CD14-positive monocyte (primary cell): ENCODE measurements around the gene DDR1. TPM values are rescaled to one million over a fixed set of nuclear protein-coding genes. Genes with fewer than 3 reads are reported as not detected.

Source experiments
- DNase-seq, 3 donors: peaks; one replicate each; pipeline ENCODE4 v3.0.0-alpha.2; 2011 to 2022
- H2AFZ ChIP-seq: 2 replicates; pipeline ENCODE4 v1.6.0; 2012; ENCODE audit warnings: mild to moderate bottlenecking, low read depth, low read length, inconsistent platforms; ENCODE audit not compliant: insufficient read depth, poor library complexity, severe bottlenecking
- H3K27ac ChIP-seq, 2 donors: 1 replicate in 1 of 2; 2 replicates in 1 of 2; pipeline ENCODE4 v1.5.1; 2012 to 2013; ENCODE audit warnings: low read length in 2 of 2, control low read depth in 1 of 2, inconsistent platforms in 1 of 2, low read depth in 1 of 2, mild to moderate bottlenecking in 1 of 2
- H3K27me3 ChIP-seq, 2 donors: one replicate each; pipeline versions ENCODE4 v1.6.0 to v1.6.1; 2011 to 2013; ENCODE audit warnings: low read length in 2 of 2; ENCODE audit not compliant: control insufficient read depth in 2 of 2, insufficient read depth in 2 of 2
- H3K36me3 ChIP-seq, 2 donors: replicated peaks in 1 of 2; 1 replicate in 1 of 2; 2 replicates in 1 of 2; pipeline versions ENCODE4 v1.5.1 to v1.6.1; 2012 to 2013; ENCODE audit warnings: low read length in 2 of 2, control low read depth in 1 of 2, inconsistent platforms in 1 of 2, mild to moderate bottlenecking in 1 of 2; ENCODE audit not compliant: insufficient read depth in 2 of 2, control insufficient read depth in 1 of 2
- H3K4me1 ChIP-seq, 2 donors: 1 replicate in 1 of 2; 2 replicates in 1 of 2; pipeline versions ENCODE4 v1.5.1 to v1.6.1; 2012 to 2013; ENCODE audit warnings: low read length in 2 of 2, control low read depth in 1 of 2, inconsistent platforms in 1 of 2, mild to moderate bottlenecking in 1 of 2, moderate library complexity in 1 of 2; ENCODE audit not compliant: insufficient read depth in 2 of 2, control insufficient read depth in 1 of 2
- H3K4me2 ChIP-seq: replicated peaks from 2 replicates; pipeline ENCODE3; 2012; ENCODE audit warnings: low read length, moderate library complexity, mild to moderate bottlenecking; ENCODE audit not compliant: poor library complexity, severe bottlenecking; ENCODE audit errors: extremely low read depth
- H3K4me3 ChIP-seq, 3 experiments: fragments of 200-600 bp in 1 of 3; sonication (generic) in 1 of 3; replicated peaks in 1 of 3; 1 replicate in 2 of 3; 2 replicates in 1 of 3; pipeline ENCODE4 v1.5.1; 2011 to 2013; ENCODE audit warnings: low read length in 3 of 3, mild to moderate bottlenecking in 3 of 3, control low read depth in 2 of 3, low read depth in 2 of 3, inconsistent platforms in 1 of 3, moderate library complexity in 1 of 3
- H3K79me2 ChIP-seq: 2 replicates; pipeline ENCODE4 v1.6.0; 2012; ENCODE audit warnings: mild to moderate bottlenecking, control low read depth, inconsistent platforms, low read length, moderate library complexity; ENCODE audit not compliant: insufficient read depth
- H3K9ac ChIP-seq: 2 replicates; pipeline ENCODE4 v1.6.0; 2017; ENCODE audit warnings: low read length, mild to moderate bottlenecking; ENCODE audit not compliant: insufficient read depth, poor library complexity, severe bottlenecking
- H3K9me3 ChIP-seq, 2 donors: replicated peaks in 1 of 2; 1 replicate in 1 of 2; 2 replicates in 1 of 2; pipeline versions ENCODE4 v1.5.1 to v1.6.1; 2012 to 2013; ENCODE audit warnings: low read length in 2 of 2, control low read depth in 1 of 2; ENCODE audit not compliant: control insufficient read depth in 1 of 2, insufficient read depth in 1 of 2
- H4K20me1 ChIP-seq: 2 replicates; pipeline ENCODE4 v1.6.0; 2012; ENCODE audit warnings: mild to moderate bottlenecking, low read length, control low read depth, moderate library complexity; ENCODE audit not compliant: insufficient read depth
- H3K27ac Mint-ChIP-seq, 7 donors: one replicate each; pipeline ENCODE4 v1.8.0; 2020; ENCODE audit warnings: mild to moderate bottlenecking in 7 of 7, mixed read lengths in 7 of 7, moderate library complexity in 6 of 7, inconsistent platforms in 2 of 7
- H3K27me3 Mint-ChIP-seq, 3 donors: one replicate each; pipeline ENCODE4 v1.8.0; 2021 to 2022; ENCODE audit warnings: low read depth in 3 of 3, mild to moderate bottlenecking in 3 of 3, mixed read lengths in 3 of 3, moderate library complexity in 3 of 3, inconsistent platforms in 1 of 3
- H3K36me3 Mint-ChIP-seq, 2 donors: one replicate each; pipeline ENCODE4 v1.8.0; 2020; ENCODE audit warnings: mixed read lengths in 2 of 2, inconsistent platforms in 1 of 2, mild to moderate bottlenecking in 1 of 2
- H3K4me1 Mint-ChIP-seq: one replicate; pipeline ENCODE4 v1.8.0; 2020; ENCODE audit warnings: mild to moderate bottlenecking, mixed read lengths
- H3K4me3 Mint-ChIP-seq, 2 donors: one replicate each; pipeline ENCODE4 v1.8.0; 2020; ENCODE audit warnings: mild to moderate bottlenecking in 2 of 2, mixed read lengths in 2 of 2, moderate library complexity in 1 of 2
- H3K9me3 Mint-ChIP-seq, 7 donors: one replicate each; pipeline ENCODE4 v1.8.0; 2020 to 2022; ENCODE audit warnings: mixed read lengths in 7 of 7, mild to moderate bottlenecking in 6 of 7, moderate library complexity in 6 of 7, inconsistent platforms in 2 of 7
- CTCF ChIP-seq: fragments of 200-600 bp; IDR thresholded peaks from one replicate; pipeline ENCODE4 v1.8.0; 2022; ENCODE audit warnings: antibody characterized with exemption, mild to moderate bottlenecking
- WGBS: methylation state at CpG from one replicate; pipeline ENCODE4 v1.1.5; 2013; ENCODE audit warnings: missing lambda C conversion rate; ENCODE audit not compliant: insufficient coverage; 5-methylcytosine and 5-hydroxymethylcytosine counted together
- intact Hi-C, 2 donors: fragments of 100-400 bp; cut with micrococcal nuclease; formaldehyde crosslinking; loops; one replicate each; pipeline versions ENCODE4 v1.15.0 to v1.15.1; 2023
- polyA plus RNA-seq, 3 donors: library from polyadenylated mRNA; depleted of rRNA in 1 of 3; unstranded in 2 of 3; stranded (reverse) in 1 of 3; fragments of 300-500 nt in 2 of 3; fragments of >200 nt in 1 of 3; fragmentation: Illumina TruSeq in 2 of 3; gene quantifications; 1 replicate in 2 of 3; 2 replicates in 1 of 3; pipeline ENCODE4 v1.2.3, GENCODE V29; 2012 to 2021

DDR1 gene
- polyA plus RNA-seq, 3 donors = 0.39 to 1.0 (median 0.51) TPM

DNA sequence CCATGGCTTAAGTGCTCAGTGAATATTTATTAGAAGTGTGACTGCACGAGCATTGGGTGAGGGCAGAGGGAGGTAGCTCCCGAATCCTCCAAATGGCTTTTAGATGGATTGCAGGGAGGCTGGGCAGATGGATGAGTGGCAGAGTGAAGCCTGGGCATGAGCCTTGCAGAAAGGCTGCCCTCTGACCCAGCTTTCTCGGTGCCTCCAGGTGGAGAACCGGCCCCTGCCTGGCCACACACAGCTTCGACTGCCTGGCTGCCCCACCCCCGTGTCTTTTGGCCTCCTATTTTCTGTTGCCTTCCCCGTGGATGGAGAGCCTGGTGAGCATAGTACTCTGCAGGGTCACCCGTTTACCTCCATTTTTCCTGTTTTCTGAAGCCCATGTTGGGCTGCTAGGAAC lies 33.2 kb downstream of the DDR1 start:
- H3K27me3 Mint-ChIP-seq = peaks cover 0 to 1% (median 0%) of the 10 kb centered on the region in 3 donors
- Histone ChIP-seq H3K79me2 (no peaks in the 10 kb centered on the region), H3K36me3 (peaks cover 46 to 65% of the 10 kb centered on the region in 2 donors), H2AFZ (no peak overlapping the region), H3K4me2 (no peak overlapping the region), H3K9ac (no peak overlapping the region), H4K20me1 (no peaks in the 10 kb centered on the region), H3K27ac (no peak overlapping the region), H3K4me3 (no peak overlapping the region), H3K27me3 (no peaks in the 10 kb centered on the region), H3K9me3 (no peaks in the 10 kb centered on the region), H3K4me1 (peaks cover 15 to 26% of the 10 kb centered on the region in 2 donors)
- no peak for DNase-seq
- TF ChIP-seq CTCF = no peak
- intact Hi-C loops = loop anchor here in 1 of 2 donors (10.0 kb wide), 1 partner anchor 167 kb away; no protein-coding TSS in a partner anchor
- H3K27ac Mint-ChIP-seq = no peak overlapping the region
- H3K4me3 Mint-ChIP-seq = no peak overlapping the region
- H3K36me3 Mint-ChIP-seq = peaks cover 63 to 67% of the 10 kb centered on the region in 2 donors
- WGBS = 98% methylated on average over 8 of the region's 8 CpGs
- peaks cover 24% of the 10 kb centered on the region for H3K4me1 Mint-ChIP-seq
- peaks cover 0 to 3% (median 0%) of the 10 kb centered on the region in 7 donors for H3K9me3 Mint-ChIP-seq

DNA sequence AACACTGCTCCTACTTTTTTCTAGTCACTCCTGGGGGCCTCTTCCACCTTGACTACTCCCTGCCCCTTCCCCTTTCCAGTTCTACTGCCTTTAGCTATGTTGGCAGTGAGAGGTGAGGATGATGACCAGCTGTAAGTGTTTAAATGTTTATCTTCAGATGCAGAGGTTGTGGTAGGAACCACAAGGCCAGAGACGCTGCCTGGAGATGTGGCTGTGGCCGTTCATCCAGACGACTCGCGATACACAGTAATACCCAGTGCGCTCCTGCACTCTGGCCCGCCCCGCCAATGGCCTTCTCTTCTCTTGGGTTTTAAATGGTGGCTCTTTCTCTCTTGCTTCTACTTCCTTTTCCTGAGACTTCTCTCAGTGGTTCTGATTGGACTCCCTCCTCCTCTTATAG lies 34.4 kb downstream of the DDR1 start:
- peaks cover 12 to 21% of the 10 kb centered on the region in 2 donors for H3K4me1 ChIP-seq
- H3K79me2 ChIP-seq = no peaks in the 10 kb centered on the region
- peaks cover 67 to 72% of the 10 kb centered on the region in 2 donors for H3K36me3 Mint-ChIP-seq
- H3K9ac ChIP-seq = no peak overlapping the region
- H3K27ac Mint-ChIP-seq = peak overlapping the region in 1 of 7 donors; percentile 25
- no peak overlapping the region for H3K27ac ChIP-seq
- H3K36me3 ChIP-seq = peaks cover 58 to 71% of the 10 kb centered on the region in 2 donors
- no peaks in the 10 kb centered on the region for H4K20me1 ChIP-seq
- WGBS = 81% methylated on average over 3 of the region's 8 CpGs
- H3K4me1 Mint-ChIP-seq = peaks cover 18% of the 10 kb centered on the region
- no peaks in the 10 kb centered on the region for H3K27me3 ChIP-seq
- DNase-seq = no peak
- TF ChIP-seq CTCF = no peak
- no peak overlapping the region for H3K4me2 ChIP-seq
- intact Hi-C loops = loop anchor here in 1 of 2 donors (10.0 kb wide), 1 partner anchor 166 kb away; no protein-coding TSS in a partner anchor
- H2AFZ ChIP-seq = no peak overlapping the region
- no peaks in the 10 kb centered on the region for H3K9me3 ChIP-seq
- peaks cover 0 to 1% (median 0%) of the 10 kb centered on the region in 3 donors for H3K27me3 Mint-ChIP-seq
- no peak overlapping the region for H3K4me3 Mint-ChIP-seq
- H3K4me3 ChIP-seq = no peak overlapping the region
- H3K9me3 Mint-ChIP-seq = peaks cover 0 to 3% (median 0%) of the 10 kb centered on the region in 7 donors
